Panc1 (cell line): ENCODE results near the gene NRDC. TPM values are rescaled to one million over a fixed set of nuclear protein-coding genes. Genes with fewer than 3 reads are reported as not detected.

ENCODE experiments used
- ATAC-seq: fragments of 200-7000 bp; cut with Tn5 transposase; 2 replicates; pipeline ENCODE4 v1.9.1; 2020; ENCODE audit warnings: mild to moderate bottlenecking, moderate library complexity
- BruUV-seq: library from RNA; stranded (reverse); fragments of 400-500 nt; replicated peaks from 2 replicates; lab custom pipeline; 2021; lab: Mats Ljungman, UMichigan
- CTCF ChIA-PET: fragments of 300-600 bp; sonication (Branson Sonifier 250); formaldehyde crosslinking; loops from one replicate; lab custom pipeline; 2022; ENCODE audit warnings: antibody characterized with exemption; lab: Charles Lee
- POLR2A ChIA-PET: fragments of 300-600 bp; sonication (Branson Sonifier 250); formaldehyde crosslinking; loops from one replicate; lab custom pipeline; 2022; ENCODE audit warnings: antibody characterized with exemption; lab: Charles Lee
- DNase-seq: peaks from one replicate; pipeline ENCODE4 v3.0.0-alpha.2; 2010; ENCODE audit warnings: low read depth, low spot score
- H3K27ac ChIP-seq: 2 replicates; pipeline ENCODE4 v1.5.1; 2011; ENCODE audit warnings: mild to moderate bottlenecking, low read length, inconsistent platforms
- H3K27me3 ChIP-seq: fragments of 200-500 bp; sonication (Bioruptor generic); 2 replicates; pipeline ENCODE4 v1.6.0; 2014; ENCODE audit warnings: low read length, inconsistent platforms; ENCODE audit not compliant: control insufficient read depth, insufficient read depth
- H3K36me3 ChIP-seq: fragments of 200-500 bp; sonication (Bioruptor generic); 2 replicates; pipeline ENCODE4 v1.5.1; 2014; ENCODE audit warnings: inconsistent platforms, mild to moderate bottlenecking, low read length, moderate library complexity; ENCODE audit not compliant: control insufficient read depth, insufficient read depth
- H3K4me1 ChIP-seq: 2 replicates; pipeline ENCODE4 v1.5.1; 2011; ENCODE audit warnings: inconsistent platforms, mild to moderate bottlenecking, low read length, moderate library complexity; ENCODE audit not compliant: control insufficient read depth, insufficient read depth
- H3K4me3 ChIP-seq, 2 experiments: 2 replicates each; pipeline ENCODE4 v1.5.1; 2011 to 2012; ENCODE audit warnings: low read depth in 2 of 2, low read length in 2 of 2, mild to moderate bottlenecking in 2 of 2, inconsistent platforms in 1 of 2, moderate library complexity in 1 of 2
- H3K9me3 ChIP-seq: fragments of 200-500 bp; sonication (Bioruptor generic); 2 replicates; pipeline ENCODE4 v1.5.1; 2014; ENCODE audit warnings: low read depth, mild to moderate bottlenecking, inconsistent platforms, low read length, moderate library complexity; ENCODE audit not compliant: control insufficient read depth, insufficient read depth
- POLR2AphosphoS5 ChIP-seq: IDR thresholded peaks from 2 replicates; pipeline ENCODE4 v1.6.1; 2012; ENCODE audit warnings: mild to moderate bottlenecking, low read depth, low read length, moderate library complexity
- SIN3A ChIP-seq: IDR thresholded peaks from 2 replicates; pipeline ENCODE4 v1.6.1; 2012; ENCODE audit warnings: low read depth, mild to moderate bottlenecking, low read length, moderate library complexity, borderline replicate concordance; ENCODE audit not compliant: insufficient read depth
- TCF7L2 ChIP-seq: IDR thresholded peaks from 2 replicates; pipeline ENCODE4 v1.6.1; 2011; ENCODE audit warnings: mild to moderate bottlenecking, low read depth, low read length, inconsistent platforms
- in situ Hi-C: cut with HindIII; loops from 2 replicates; pipeline ENCODE4 v1.10.0; 2016; ENCODE audit warnings: low sequenced_read_pairs, low pct_unique_long_range_greater_than_20kb
- intact Hi-C: fragments of 100-400 bp; cut with micrococcal nuclease; formaldehyde crosslinking; loops from one replicate; pipeline ENCODE4 v1.10.0; 2022; ENCODE audit not compliant: unreplicated experiment
- total RNA-seq: library from RNA; stranded (reverse); gene quantifications from one replicate; pipeline ENCODE4 v1.2.1, GENCODE V29; 2021; ENCODE audit not compliant: unreplicated experiment
- TF ChIP-seq, protein P1 (sequence below): fragments of 450-650 bp; IDR thresholded peaks from 2 replicates; pipeline ENCODE4 v1.5.1; 2017; ENCODE audit warnings: mild to moderate bottlenecking
- TF ChIP-seq, protein P2 (sequence below), 2 experiments: IDR thresholded peaks; 2 replicates each; pipeline ENCODE4 v1.6.1; 2011 to 2012; ENCODE audit warnings: low read depth in 2 of 2, control low read depth in 1 of 2, low read length in 1 of 2, mild to moderate bottlenecking in 1 of 2, moderate library complexity in 1 of 2; ENCODE audit not compliant: insufficient read depth in 1 of 2

NRDC gene
- total RNA-seq, 1 experiment from 2014 or later, result 180 TPM

DNA sequence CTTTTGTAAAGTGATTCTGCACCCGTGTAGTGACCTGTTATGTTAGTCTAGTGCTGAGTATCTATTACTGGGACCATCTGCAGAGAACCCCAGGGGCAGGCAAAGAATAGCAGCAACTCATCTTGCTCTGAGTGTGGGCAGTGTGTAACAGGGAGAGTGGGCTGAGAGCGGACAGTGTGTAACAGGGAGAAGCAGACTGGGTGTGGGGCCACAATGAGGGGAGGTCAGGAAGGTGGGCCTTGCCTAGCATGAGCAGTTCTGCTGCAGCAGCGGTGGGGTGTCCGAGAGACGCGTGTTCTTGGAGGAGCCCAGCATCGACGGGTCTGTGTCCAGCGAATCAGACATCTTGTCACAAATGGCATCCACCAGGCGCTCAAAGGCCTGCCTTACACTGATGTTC is 41.2 kb upstream of the NRDC start:
- POLR2A ChIA-PET, result no interaction called here
- in situ Hi-C loops, result no loop called here

DNA sequence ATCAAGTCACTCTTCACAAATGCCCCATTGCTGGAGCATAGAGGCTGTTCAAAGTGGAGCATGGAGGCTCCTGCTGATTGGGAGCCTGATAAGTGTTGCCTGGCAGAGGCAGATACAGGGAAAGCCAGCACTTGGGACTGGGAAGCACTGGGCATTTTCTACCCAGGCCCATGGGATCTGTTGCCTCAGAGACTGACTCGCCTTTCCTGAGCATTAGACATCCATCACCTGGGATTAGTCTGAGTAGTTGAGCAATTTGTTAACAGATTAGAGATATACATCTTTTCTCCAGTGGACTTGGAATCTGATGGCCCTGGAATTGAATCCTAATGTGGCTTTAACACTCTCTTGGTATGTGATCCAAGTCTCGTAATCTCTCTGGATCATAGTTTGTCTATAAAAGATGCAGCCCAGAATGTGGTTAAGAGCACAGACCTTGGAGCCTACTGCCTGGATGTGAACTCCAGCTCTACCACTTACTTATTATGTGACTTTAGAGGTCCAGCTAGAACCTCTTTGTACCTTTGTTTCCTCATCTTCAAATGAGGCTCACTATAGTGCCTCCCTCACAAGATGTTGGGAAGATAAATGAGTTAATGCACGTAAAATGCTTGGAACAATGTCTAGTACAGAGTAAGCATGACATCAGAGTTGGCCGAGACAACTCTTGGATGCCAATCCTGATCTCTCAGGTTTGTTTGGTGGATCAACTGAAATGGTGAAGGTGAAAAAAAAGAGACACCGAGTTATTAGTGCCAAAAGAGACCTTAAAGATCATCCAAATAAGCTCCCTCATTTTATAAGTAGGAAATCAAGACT is 38.3 kb upstream of the NRDC start:
- POLR2A ChIA-PET, result no interaction called here
- TF ChIP-seq, protein P1, sequence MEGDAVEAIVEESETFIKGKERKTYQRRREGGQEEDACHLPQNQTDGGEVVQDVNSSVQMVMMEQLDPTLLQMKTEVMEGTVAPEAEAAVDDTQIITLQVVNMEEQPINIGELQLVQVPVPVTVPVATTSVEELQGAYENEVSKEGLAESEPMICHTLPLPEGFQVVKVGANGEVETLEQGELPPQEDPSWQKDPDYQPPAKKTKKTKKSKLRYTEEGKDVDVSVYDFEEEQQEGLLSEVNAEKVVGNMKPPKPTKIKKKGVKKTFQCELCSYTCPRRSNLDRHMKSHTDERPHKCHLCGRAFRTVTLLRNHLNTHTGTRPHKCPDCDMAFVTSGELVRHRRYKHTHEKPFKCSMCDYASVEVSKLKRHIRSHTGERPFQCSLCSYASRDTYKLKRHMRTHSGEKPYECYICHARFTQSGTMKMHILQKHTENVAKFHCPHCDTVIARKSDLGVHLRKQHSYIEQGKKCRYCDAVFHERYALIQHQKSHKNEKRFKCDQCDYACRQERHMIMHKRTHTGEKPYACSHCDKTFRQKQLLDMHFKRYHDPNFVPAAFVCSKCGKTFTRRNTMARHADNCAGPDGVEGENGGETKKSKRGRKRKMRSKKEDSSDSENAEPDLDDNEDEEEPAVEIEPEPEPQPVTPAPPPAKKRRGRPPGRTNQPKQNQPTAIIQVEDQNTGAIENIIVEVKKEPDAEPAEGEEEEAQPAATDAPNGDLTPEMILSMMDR, result no peak
- TF ChIP-seq, protein P2, sequence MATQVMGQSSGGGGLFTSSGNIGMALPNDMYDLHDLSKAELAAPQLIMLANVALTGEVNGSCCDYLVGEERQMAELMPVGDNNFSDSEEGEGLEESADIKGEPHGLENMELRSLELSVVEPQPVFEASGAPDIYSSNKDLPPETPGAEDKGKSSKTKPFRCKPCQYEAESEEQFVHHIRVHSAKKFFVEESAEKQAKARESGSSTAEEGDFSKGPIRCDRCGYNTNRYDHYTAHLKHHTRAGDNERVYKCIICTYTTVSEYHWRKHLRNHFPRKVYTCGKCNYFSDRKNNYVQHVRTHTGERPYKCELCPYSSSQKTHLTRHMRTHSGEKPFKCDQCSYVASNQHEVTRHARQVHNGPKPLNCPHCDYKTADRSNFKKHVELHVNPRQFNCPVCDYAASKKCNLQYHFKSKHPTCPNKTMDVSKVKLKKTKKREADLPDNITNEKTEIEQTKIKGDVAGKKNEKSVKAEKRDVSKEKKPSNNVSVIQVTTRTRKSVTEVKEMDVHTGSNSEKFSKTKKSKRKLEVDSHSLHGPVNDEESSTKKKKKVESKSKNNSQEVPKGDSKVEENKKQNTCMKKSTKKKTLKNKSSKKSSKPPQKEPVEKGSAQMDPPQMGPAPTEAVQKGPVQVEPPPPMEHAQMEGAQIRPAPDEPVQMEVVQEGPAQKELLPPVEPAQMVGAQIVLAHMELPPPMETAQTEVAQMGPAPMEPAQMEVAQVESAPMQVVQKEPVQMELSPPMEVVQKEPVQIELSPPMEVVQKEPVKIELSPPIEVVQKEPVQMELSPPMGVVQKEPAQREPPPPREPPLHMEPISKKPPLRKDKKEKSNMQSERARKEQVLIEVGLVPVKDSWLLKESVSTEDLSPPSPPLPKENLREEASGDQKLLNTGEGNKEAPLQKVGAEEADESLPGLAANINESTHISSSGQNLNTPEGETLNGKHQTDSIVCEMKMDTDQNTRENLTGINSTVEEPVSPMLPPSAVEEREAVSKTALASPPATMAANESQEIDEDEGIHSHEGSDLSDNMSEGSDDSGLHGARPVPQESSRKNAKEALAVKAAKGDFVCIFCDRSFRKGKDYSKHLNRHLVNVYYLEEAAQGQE (IDR thresholded peaks at IDR 0.05; ENCODE audit: insufficient read depth in 1 of 2, low read depth in 2 of 2, low read length in 1 of 2), result no peak
- TF ChIP-seq SIN3A, result no peak
- TF ChIP-seq TCF7L2, result no peak
- no peaks in the 10 kb centered on the region for H3K9me3 ChIP-seq
- ATAC-seq (no peak), DNase-seq (no peak)
- intact Hi-C loops (no loop called here), in situ Hi-C loops (no loop called here)
- H3K27ac ChIP-seq, result no peak overlapping the region
- CTCF ChIA-PET, result no interaction called here
- H3K36me3 ChIP-seq, result no peaks in the 10 kb centered on the region
- no peaks in the 10 kb centered on the region for H3K4me1 ChIP-seq
- BruUV-seq, result no TSS peak
- H3K27me3 ChIP-seq, result peaks cover 2% of the 10 kb centered on the region; the same call in 1 of the 2 replicates
- no peak overlapping the region for H3K4me3 ChIP-seq

More for the DNA sequence above, 41.2 kb upstream of the NRDC start:
- TF ChIP-seq, protein P1, result no peak
- TF ChIP-seq POLR2AphosphoS5, result no peak
- no peak for TF ChIP-seq TCF7L2
- no peak for TF ChIP-seq SIN3A
- TF ChIP-seq, protein P2 (IDR thresholded peaks at IDR 0.05; ENCODE audit: insufficient read depth in 1 of 2, low read depth in 2 of 2, low read length in 1 of 2), result no peak
- CTCF ChIA-PET, result no interaction called here
- Histone ChIP-seq H3K27ac (no peak overlapping the region), H3K27me3 (peaks cover 2% of the 10 kb centered on the region; the same call in 1 of the 2 replicates), H3K9me3 (no peaks in the 10 kb centered on the region), H3K36me3 (no peaks in the 10 kb centered on the region), H3K4me3 (no peak overlapping the region), H3K4me1 (no peaks in the 10 kb centered on the region)
- intact Hi-C loops, result no loop called here
- ATAC-seq (no peak), DNase-seq (no peak)
- no TSS peak for BruUV-seq
